Ascending aorta (tissue), 2 donors: ENCODE results near the gene ZNF101. TPM values are rescaled to one million over a fixed set of nuclear protein-coding genes. Genes with fewer than 3 reads are reported as not detected.
A peak's percentile ranks its signal among the peaks of the same experiment; 100 is the strongest.

Experiments used
- DNase-seq, 2 donors: peaks; one replicate each; pipeline ENCODE4 v3.0.0-alpha.2; 2019; ENCODE audit warnings: low spot score in 2 of 2
- H3K27ac ChIP-seq, 2 donors: fragments of 200-600 bp; sonication (generic); one replicate each; pipeline ENCODE4 v1.5.1; 2016 to 2017; ENCODE audit warnings: mild to moderate bottlenecking in 1 of 2
- H3K27me3 ChIP-seq: fragments of 200-600 bp; sonication (generic); one replicate; pipeline ENCODE4 v1.5.1; 2017
- H3K36me3 ChIP-seq, 2 donors: fragments of 200-600 bp; sonication (generic); one replicate each; pipeline ENCODE4 v1.5.1; 2016
- H3K4me1 ChIP-seq, 2 donors: fragments of 200-600 bp; sonication (generic); one replicate each; pipeline ENCODE4 v1.5.1; 2016 to 2017; ENCODE audit warnings: mild to moderate bottlenecking in 1 of 2
- H3K4me3 ChIP-seq, 2 donors: fragments of 200-600 bp; sonication (generic); one replicate each; pipeline ENCODE4 v1.5.1; 2016 to 2017; ENCODE audit warnings: mild to moderate bottlenecking in 1 of 2
- H3K9me3 ChIP-seq, 2 donors: fragments of 200-600 bp; sonication (generic); one replicate each; pipeline ENCODE4 v1.5.1; 2016
- intact Hi-C: fragments of 100-400 bp; cut with DNase I; formaldehyde crosslinking; loops from one replicate; pipeline ENCODE4 v1.15.1; 2023
- total RNA-seq: library from RNA; depleted of rRNA; stranded (reverse); fragments of >200 nt; gene quantifications from one replicate; pipeline ENCODE4 v1.1.0, GENCODE V29; 2016
- TF ChIP-seq, protein P1 (sequence below), 3 experiments: fragments of 200-600 bp in 2 of 3; fragments of 450-650 bp in 1 of 3; sonication (generic) in 2 of 3; IDR thresholded peaks; one replicate each; pipeline ENCODE4 v1.5.1; 2016 to 2019; ENCODE audit warnings: antibody characterized with exemption in 3 of 3, mild to moderate bottlenecking in 1 of 3, moderate library complexity in 1 of 3

ZNF101 gene
- total RNA-seq: 1.3 TPM

DNA sequence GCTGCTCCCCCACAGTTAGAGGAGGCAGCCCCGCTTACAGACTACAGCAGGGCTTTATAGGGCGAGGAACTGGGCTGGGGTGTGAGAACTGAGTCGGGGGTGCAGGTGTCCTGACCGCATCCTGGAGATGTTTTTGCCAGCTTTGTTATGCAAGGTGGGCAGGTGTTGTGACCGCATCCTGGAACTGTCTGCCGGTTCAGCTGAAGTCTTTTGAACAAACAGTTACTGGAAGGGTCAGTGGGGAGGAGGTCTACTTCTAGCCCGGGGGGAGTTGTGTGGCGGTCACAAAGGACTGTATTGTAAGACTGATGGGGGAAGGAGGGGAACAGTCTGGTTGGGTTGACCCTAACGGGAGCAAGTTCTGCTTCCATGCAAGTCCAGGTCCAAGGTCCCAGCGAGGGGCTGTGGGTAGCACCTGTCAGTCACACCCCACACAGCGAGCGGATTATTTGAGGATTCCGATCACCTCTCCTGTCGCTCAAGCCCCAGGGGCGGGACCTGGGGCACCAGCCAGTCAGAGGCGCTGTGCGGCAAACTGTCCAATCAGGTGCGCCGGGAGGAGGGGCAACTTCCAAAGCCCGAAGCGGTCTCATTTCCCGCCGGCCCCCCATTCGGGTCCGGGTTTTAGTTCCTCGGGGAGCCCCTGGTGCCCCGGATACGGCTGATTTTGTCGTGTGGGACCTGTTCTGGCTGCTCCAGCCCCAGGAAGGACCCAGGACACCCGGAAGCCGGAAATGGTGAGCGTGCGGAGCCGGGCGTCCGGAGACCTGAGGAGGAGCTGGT, at the start of gene ZNF101:
Gene ZNF101, plus strand, starts transcription at position 610 of the 783 bp plus-strand sequence. Its CDS starts 125 bp downstream, at position 735.
- intact Hi-C loops: loop anchor here (1.0 to 10.0 kb wide), 7 partner anchors 25 to 756 kb away; partner anchors contain the start of genes GATAD2A, GMIP, ZNF14 and ZNF506

DNA sequence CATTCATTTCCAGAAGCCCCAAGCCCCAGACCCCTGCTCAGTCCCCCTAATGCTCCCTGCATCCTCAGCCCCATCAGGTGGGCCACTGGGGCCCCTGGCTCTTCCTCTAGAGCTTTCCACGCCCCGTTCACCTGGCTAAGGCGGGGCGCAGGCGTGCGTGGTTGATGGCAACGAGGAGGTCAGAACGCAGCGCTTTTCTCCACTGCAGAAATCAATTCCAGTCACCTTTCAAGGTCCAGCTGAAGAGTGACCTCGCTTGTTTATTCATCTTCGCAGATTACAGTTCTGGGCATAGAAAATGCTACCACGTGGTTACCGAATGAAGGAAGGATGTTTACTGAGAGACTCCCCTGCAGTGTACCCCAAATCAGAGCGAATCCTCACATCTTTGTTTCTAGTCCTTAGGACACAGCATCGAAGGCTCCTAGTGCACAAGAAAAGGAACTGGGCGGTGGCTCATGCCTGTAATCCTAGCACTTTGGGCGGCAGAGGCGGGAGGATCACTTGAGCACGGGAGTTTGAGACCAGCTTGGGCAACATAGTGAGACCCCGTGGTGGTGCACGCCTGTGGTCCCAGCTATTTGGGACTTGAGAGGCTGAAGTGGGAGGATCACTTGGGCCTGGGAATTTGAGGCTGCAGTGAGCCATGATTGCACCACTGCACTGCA, 49.3 kb upstream of the ZNF101 start:
- H3K27me3 ChIP-seq: no peaks in the 10 kb centered on the region
- H3K4me1 ChIP-seq: peaks cover 0 to 2% of the 10 kb centered on the region in 2 donors
- intact Hi-C loops: no loop called here
- no peak for DNase-seq
- peak overlapping the region in 1 of 2 donors; percentile 62 for H3K4me3 ChIP-seq
- no peaks in the 10 kb centered on the region for H3K36me3 ChIP-seq
- no peaks in the 10 kb centered on the region for H3K9me3 ChIP-seq
- H3K27ac ChIP-seq: no peak overlapping the region
- TF ChIP-seq, protein P1, sequence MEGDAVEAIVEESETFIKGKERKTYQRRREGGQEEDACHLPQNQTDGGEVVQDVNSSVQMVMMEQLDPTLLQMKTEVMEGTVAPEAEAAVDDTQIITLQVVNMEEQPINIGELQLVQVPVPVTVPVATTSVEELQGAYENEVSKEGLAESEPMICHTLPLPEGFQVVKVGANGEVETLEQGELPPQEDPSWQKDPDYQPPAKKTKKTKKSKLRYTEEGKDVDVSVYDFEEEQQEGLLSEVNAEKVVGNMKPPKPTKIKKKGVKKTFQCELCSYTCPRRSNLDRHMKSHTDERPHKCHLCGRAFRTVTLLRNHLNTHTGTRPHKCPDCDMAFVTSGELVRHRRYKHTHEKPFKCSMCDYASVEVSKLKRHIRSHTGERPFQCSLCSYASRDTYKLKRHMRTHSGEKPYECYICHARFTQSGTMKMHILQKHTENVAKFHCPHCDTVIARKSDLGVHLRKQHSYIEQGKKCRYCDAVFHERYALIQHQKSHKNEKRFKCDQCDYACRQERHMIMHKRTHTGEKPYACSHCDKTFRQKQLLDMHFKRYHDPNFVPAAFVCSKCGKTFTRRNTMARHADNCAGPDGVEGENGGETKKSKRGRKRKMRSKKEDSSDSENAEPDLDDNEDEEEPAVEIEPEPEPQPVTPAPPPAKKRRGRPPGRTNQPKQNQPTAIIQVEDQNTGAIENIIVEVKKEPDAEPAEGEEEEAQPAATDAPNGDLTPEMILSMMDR (IDR thresholded peaks at IDR 0.05): no peak

More for the DNA sequence above, at the start of gene ZNF101:
- Histone ChIP-seq H3K4me3 (peak within 1 kb of the TSS; percentile 81 to 91), H3K27ac (peak within 1 kb of the TSS; percentile 69 to 84), H3K27me3 (no peaks in the 10 kb centered on the region), H3K36me3 (peaks cover 0 to 6% of the 10 kb centered on the region in 2 donors), H3K4me1 (peaks cover 3 to 10% of the 10 kb centered on the region in 2 donors), H3K9me3 (no peaks in the 10 kb centered on the region)
- TF ChIP-seq, protein P1 (IDR thresholded peaks at IDR 0.05): no peak
- DNase-seq: peak; percentile 79 to 97

DNA sequence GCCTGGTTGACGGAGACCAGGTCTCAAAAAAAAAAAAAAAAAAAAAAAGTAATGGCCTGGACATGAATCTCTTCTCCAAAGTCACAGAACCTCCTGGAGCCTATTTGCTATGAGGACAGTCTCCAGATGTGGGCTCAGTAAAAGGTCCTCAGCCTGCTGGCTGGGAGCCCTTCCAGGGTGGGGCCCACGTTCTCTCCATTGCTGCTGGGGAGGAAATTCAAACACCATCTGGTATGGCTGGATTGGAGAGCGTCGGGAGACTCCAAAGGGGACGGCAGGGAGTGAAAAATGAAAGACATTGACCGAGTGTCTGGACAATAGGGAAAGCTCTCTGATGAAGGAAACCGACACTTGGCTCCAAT, 48.8 kb upstream of the ZNF101 start:
- no peaks in the 10 kb centered on the region for H3K36me3 ChIP-seq
- intact Hi-C loops: no loop called here
- no peak overlapping the region for H3K27ac ChIP-seq
- DNase-seq: no peak
- H3K4me3 ChIP-seq: no peak overlapping the region
- peaks cover 0 to 2% of the 10 kb centered on the region in 2 donors for H3K4me1 ChIP-seq
- TF ChIP-seq, protein P1 (IDR thresholded peaks at IDR 0.05): no peak
- H3K9me3 ChIP-seq: no peaks in the 10 kb centered on the region
- H3K27me3 ChIP-seq: no peaks in the 10 kb centered on the region

DNA sequence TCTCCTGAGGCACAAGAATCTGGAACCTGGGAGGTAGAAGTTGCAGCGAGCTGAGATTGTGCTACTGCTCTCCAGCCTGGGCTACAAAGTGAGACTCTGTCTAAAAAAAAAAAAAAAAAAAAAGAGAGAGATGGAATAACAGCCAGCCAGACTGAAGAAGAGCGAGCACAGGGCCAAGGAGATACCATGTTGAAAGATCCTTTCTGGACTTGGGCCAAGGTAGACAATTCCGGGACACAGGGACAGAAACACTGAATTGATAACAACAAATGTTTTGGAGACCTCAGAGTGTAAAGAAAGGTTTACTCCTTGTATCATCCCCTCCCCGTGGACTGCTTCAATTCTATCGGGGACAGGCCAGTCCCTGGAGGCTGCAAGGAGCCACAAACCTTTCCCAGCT, 45.3 kb upstream of the ZNF101 start:
- intact Hi-C loops: no loop called here
- no peaks in the 10 kb centered on the region for H3K36me3 ChIP-seq
- H3K27ac ChIP-seq: no peak overlapping the region
- no peak overlapping the region for H3K4me3 ChIP-seq
- TF ChIP-seq, protein P1 (IDR thresholded peaks at IDR 0.05): no peak
- peaks cover 5% of the 10 kb centered on the region for H3K27me3 ChIP-seq
- DNase-seq: no peak
- H3K9me3 ChIP-seq: no peaks in the 10 kb centered on the region
- peaks cover 4 to 6% of the 10 kb centered on the region in 2 donors for H3K4me1 ChIP-seq

DNA sequence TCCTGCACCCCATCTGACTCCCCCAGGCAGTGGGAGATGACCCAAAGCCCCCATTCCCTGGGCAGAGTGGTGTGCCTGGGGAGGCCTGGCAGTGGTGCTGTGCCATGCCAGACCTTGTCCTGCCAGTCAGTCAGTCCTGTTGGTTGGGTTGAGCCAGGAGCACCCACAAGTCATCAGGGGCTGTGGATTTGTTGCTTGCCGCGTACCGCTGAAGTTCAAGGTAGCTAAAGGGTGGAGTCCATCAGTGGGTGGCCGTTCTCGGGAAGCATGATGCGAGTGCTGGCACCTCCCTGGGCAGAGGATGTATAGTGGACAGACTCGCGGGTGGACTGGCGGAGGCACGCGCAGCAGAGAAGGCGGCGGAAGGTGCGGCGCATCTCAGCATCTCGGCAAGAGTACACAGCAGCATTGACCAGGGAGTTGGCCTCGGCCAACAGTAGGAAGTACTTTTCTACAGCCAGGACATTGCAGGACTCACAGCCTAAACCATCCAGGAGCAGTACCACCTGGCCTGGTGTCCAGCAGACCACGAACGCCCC, 44.5 kb upstream of the ZNF101 start:
- Histone ChIP-seq H3K4me1 (peaks cover 6 to 8% of the 10 kb centered on the region in 2 donors), H3K27me3 (peaks cover 10% of the 10 kb centered on the region), H3K27ac (no peak overlapping the region), H3K36me3 (no peaks in the 10 kb centered on the region), H3K9me3 (no peaks in the 10 kb centered on the region), H3K4me3 (no peak overlapping the region)
- TF ChIP-seq, protein P1 (IDR thresholded peaks at IDR 0.05): no peak
- DNase-seq: no peak
- intact Hi-C loops: no loop called here
